Mesenchymal stem cell (in vitro differentiated cells and primary cell): ENCODE measurements around the gene CMPK1.
A peak's percentile ranks its signal among the peaks of the same experiment; 100 is the strongest.

Source experiments
- DNase-seq: peaks from one replicate; pipeline ENCODE4 v3.0.0-alpha.2; 2013
- H2AFZ ChIP-seq: one replicate; pipeline ENCODE4 v1.6.1; 2013; ENCODE audit warnings: low read depth, mild to moderate bottlenecking, control low read depth, inconsistent platforms, low read length, moderate library complexity
- H2AK5ac ChIP-seq: 2 replicates; pipeline ENCODE4 v1.6.1; 2013; ENCODE audit warnings: low read length, moderate library complexity, mild to moderate bottlenecking, inconsistent platforms; ENCODE audit not compliant: severe bottlenecking
- H2BK120ac ChIP-seq: one replicate; pipeline ENCODE4 v1.6.1; 2013; ENCODE audit warnings: low read depth, mild to moderate bottlenecking, inconsistent platforms, low read length, moderate library complexity
- H2BK12ac ChIP-seq, 2 experiments: one replicate each; pipeline ENCODE4 v1.6.1; 2013; ENCODE audit warnings: inconsistent platforms in 2 of 2, low read length in 2 of 2, mild to moderate bottlenecking in 2 of 2, moderate library complexity in 2 of 2, control low read depth in 1 of 2
- H2BK15ac ChIP-seq: one replicate; pipeline ENCODE4 v1.6.1; 2013; ENCODE audit warnings: mild to moderate bottlenecking, low read depth, inconsistent platforms; ENCODE audit not compliant: poor library complexity, severe bottlenecking
- H2BK5ac ChIP-seq: 2 replicates; pipeline ENCODE4 v1.6.1; 2013; ENCODE audit warnings: low read depth, mild to moderate bottlenecking, low read length, control low read depth, inconsistent platforms; ENCODE audit not compliant: poor library complexity, severe bottlenecking
- H3K14ac ChIP-seq, 2 experiments: one replicate each; pipeline ENCODE4 v1.6.1; 2013; ENCODE audit warnings: inconsistent platforms in 2 of 2, low read length in 2 of 2, control low read depth in 1 of 2, mild to moderate bottlenecking in 1 of 2, moderate library complexity in 1 of 2
- H3K18ac ChIP-seq, 2 experiments: one replicate each; pipeline ENCODE4 v1.6.1; 2013; ENCODE audit warnings: inconsistent platforms in 2 of 2, low read length in 2 of 2, control low read depth in 1 of 2, low read depth in 1 of 2, mild to moderate bottlenecking in 1 of 2
- H3K23ac ChIP-seq, 2 experiments: one replicate each; pipeline ENCODE4 v1.6.1; 2013; ENCODE audit warnings: inconsistent platforms in 2 of 2, low read length in 2 of 2, mild to moderate bottlenecking in 2 of 2, moderate library complexity in 2 of 2, control low read depth in 1 of 2
- H3K27ac ChIP-seq: 2 replicates; pipeline ENCODE4 v1.5.1; 2013; ENCODE audit warnings: mild to moderate bottlenecking, moderate library complexity, low read length, control low read depth, inconsistent platforms; ENCODE audit not compliant: poor library complexity, severe bottlenecking
- H3K27me3 ChIP-seq, 2 experiments: 2 replicates each; pipeline versions ENCODE4 v1.6.1 to v1.7.0; 2013; ENCODE audit warnings: low read length in 2 of 2, mild to moderate bottlenecking in 2 of 2, moderate library complexity in 2 of 2, control low read depth in 1 of 2, inconsistent platforms in 1 of 2; ENCODE audit not compliant: control insufficient read depth in 1 of 2, insufficient read depth in 1 of 2
- H3K36me3 ChIP-seq, 2 experiments: 2 replicates each; pipeline versions ENCODE4 v1.6.1 to v1.7.0; 2013; ENCODE audit warnings: low read length in 2 of 2, control low read depth in 1 of 2, inconsistent platforms in 1 of 2, low read depth in 1 of 2, mild to moderate bottlenecking in 1 of 2; ENCODE audit not compliant: insufficient read depth in 2 of 2, control insufficient read depth in 1 of 2
- H3K4ac ChIP-seq, 2 experiments: one replicate each; pipeline ENCODE4 v1.6.1; 2013; ENCODE audit warnings: inconsistent platforms in 2 of 2, low read length in 2 of 2, mild to moderate bottlenecking in 2 of 2, moderate library complexity in 2 of 2, control low read depth in 1 of 2, low read depth in 1 of 2
- H3K4me1 ChIP-seq: 2 replicates; pipeline ENCODE4 v1.6.1; 2013; ENCODE audit warnings: low read depth, low read length, control low read depth; ENCODE audit not compliant: control insufficient read depth, insufficient read depth
- H3K4me2 ChIP-seq: 2 replicates; pipeline ENCODE4 v1.6.1; 2013; ENCODE audit warnings: low read length, mild to moderate bottlenecking, inconsistent platforms; ENCODE audit not compliant: poor library complexity, severe bottlenecking
- H3K4me3 ChIP-seq, 2 experiments: 2 replicates each; pipeline versions ENCODE4 v1.5.1 to v1.7.0; 2013; ENCODE audit warnings: low read length in 2 of 2, mild to moderate bottlenecking in 2 of 2, control low read depth in 1 of 2, low read depth in 1 of 2; ENCODE audit not compliant: insufficient read depth in 1 of 2
- H3K79me1 ChIP-seq: replicated peaks from 2 replicates; pipeline ENCODE4 v1.6.1; 2013; ENCODE audit warnings: mild to moderate bottlenecking, control low read depth, low read length, inconsistent platforms; ENCODE audit not compliant: poor library complexity, severe bottlenecking
- H3K9ac ChIP-seq: 2 replicates; pipeline ENCODE4 v1.7.0; 2013; ENCODE audit warnings: mild to moderate bottlenecking, low read length, moderate library complexity
- H3K9me3 ChIP-seq: 2 replicates; pipeline ENCODE4 v1.7.0; 2013; ENCODE audit warnings: mild to moderate bottlenecking, low read length; ENCODE audit not compliant: control insufficient read depth
- H4K8ac ChIP-seq: one replicate; pipeline ENCODE4 v1.6.1; 2013; ENCODE audit warnings: inconsistent platforms, mild to moderate bottlenecking, low read length, moderate library complexity
- H4K91ac ChIP-seq: one replicate; pipeline ENCODE4 v1.6.1; 2013; ENCODE audit warnings: mild to moderate bottlenecking, low read length, inconsistent platforms
- WGBS: methylation state at CpG from one replicate; pipeline ENCODE4 v1.1.7; 2013; ENCODE audit warnings: mixed read lengths; 5-methylcytosine and 5-hydroxymethylcytosine counted together

CMPK1 gene

GRCh38 chr1:47298025-47298699, 35.4 kb upstream of the CMPK1 start:
- H3K18ac ChIP-seq = no peak overlapping the region
- no peak overlapping the region for H3K9ac ChIP-seq
- H2BK120ac ChIP-seq = no peak overlapping the region
- H4K8ac ChIP-seq = no peak overlapping the region
- no peak overlapping the region for H2BK12ac ChIP-seq
- no peak for DNase-seq
- no peaks in the 10 kb centered on the region for H3K4me1 ChIP-seq
- no peaks in the 10 kb centered on the region for H3K9me3 ChIP-seq
- peaks cover 0 to 36% of the 10 kb centered on the region in 2 experiments for H3K36me3 ChIP-seq
- no peak overlapping the region for H2BK15ac ChIP-seq
- H2BK5ac ChIP-seq = no peak overlapping the region
- no peak overlapping the region for H3K14ac ChIP-seq
- H3K23ac ChIP-seq = no peak overlapping the region
- no peak overlapping the region for H2AFZ ChIP-seq
- H3K27me3 ChIP-seq = no peaks in the 10 kb centered on the region
- H3K4me3 ChIP-seq = no peak overlapping the region
- peaks cover 3% of the 10 kb centered on the region for H3K79me1 ChIP-seq
- H2AK5ac ChIP-seq = no peak overlapping the region
- H3K27ac ChIP-seq = no peak overlapping the region
- no peak overlapping the region for H3K4me2 ChIP-seq
- H4K91ac ChIP-seq = no peak overlapping the region
- H3K4ac ChIP-seq = no peak overlapping the region

GRCh38 chr1:47302472-47302871, 31.1 kb upstream of the CMPK1 start:
- Histone ChIP-seq H2BK5ac (no peak overlapping the region), H3K4me3 (no peak overlapping the region), H3K4ac (no peak overlapping the region), H2BK15ac (no peak overlapping the region), H3K9ac (no peak overlapping the region), H3K18ac (no peak overlapping the region), H2BK12ac (no peak overlapping the region), H3K9me3 (no peaks in the 10 kb centered on the region), H4K91ac (no peak overlapping the region), H2AFZ (no peak overlapping the region), H3K14ac (no peak overlapping the region), H2BK120ac (no peak overlapping the region), H2AK5ac (no peak overlapping the region), H3K4me2 (no peak overlapping the region), H3K36me3 (peaks cover 4 to 33% of the 10 kb centered on the region in 2 experiments), H3K27me3 (no peaks in the 10 kb centered on the region), H3K23ac (no peak overlapping the region), H4K8ac (no peak overlapping the region), H3K4me1 (no peaks in the 10 kb centered on the region), H3K79me1 (peaks cover 15% of the 10 kb centered on the region), H3K27ac (no peak overlapping the region)
- 100% methylated on average over 1 of the region's 2 CpGs for WGBS
- DNase-seq = no peak

- Histone ChIP-seq H2BK120ac (no peak overlapping the region), H2AFZ (no peak overlapping the region), H3K18ac (no peak overlapping the region), H3K27me3 (no peaks in the 10 kb centered on the region), H3K9me3 (no peaks in the 10 kb centered on the region), H2AK5ac (no peak overlapping the region), H3K4me2 (no peak overlapping the region), H3K4me3 (no peak overlapping the region), H4K91ac (no peak overlapping the region), H3K9ac (no peak overlapping the region), H3K27ac (no peak overlapping the region), H2BK12ac (no peak overlapping the region), H3K4me1 (no peaks in the 10 kb centered on the region), H4K8ac (no peak overlapping the region), H3K79me1 (peaks cover 15% of the 10 kb centered on the region), H2BK15ac (no peak overlapping the region), H3K36me3 (peaks cover 4 to 15% of the 10 kb centered on the region in 2 experiments), H3K4ac (no peak overlapping the region), H3K23ac (no peak overlapping the region), H3K14ac (no peak overlapping the region), H2BK5ac (no peak overlapping the region)
- DNase-seq = no peak
- WGBS = 93% methylated on average over 2 of the region's 4 CpGs
Measured at GRCh38 chr1:47309427-47309826, 24.2 kb upstream of the CMPK1 start.

GRCh38 chr1:47313915-47314664, 19.5 kb upstream of the CMPK1 start, which contains the start of gene STIL:
TSS of gene STIL (minus strand) at chr1:47314147. CDS start at chr1:47310319, 3,828 bp downstream.
- Histone ChIP-seq H3K14ac (no peak within 1 kb of the TSS), H3K9ac (peak within 1 kb of the TSS; percentile 98), H3K9me3 (no peaks in the 10 kb centered on the region), H2BK120ac (no peak within 1 kb of the TSS), H3K36me3 (peaks cover 0 to 10% of the 10 kb centered on the region in 2 experiments), H4K91ac (peak within 1 kb of the TSS; percentile 80), H3K4me2 (peak within 1 kb of the TSS; percentile 88), H3K18ac (peak within 1 kb of the TSS in 1 of 2 experiments; percentile 3), H3K4me3 (peak within 1 kb of the TSS; percentile 78 to 99), H2AFZ (peak within 1 kb of the TSS; percentile 46), H3K27me3 (no peaks in the 10 kb centered on the region), H2BK12ac (no peak within 1 kb of the TSS), H2BK5ac (peak within 1 kb of the TSS; percentile 57), H3K27ac (peak within 1 kb of the TSS; percentile 84), H3K4ac (peak within 1 kb of the TSS in 1 of 2 experiments; percentile 84), H3K23ac (no peak within 1 kb of the TSS), H3K79me1 (peaks cover 3% of the 10 kb centered on the region), H2BK15ac (peak within 1 kb of the TSS; percentile 13), H4K8ac (peak within 1 kb of the TSS; percentile 93), H2AK5ac (no peak within 1 kb of the TSS), H3K4me1 (peaks cover 1% of the 10 kb centered on the region)
- peak; percentile 100 for DNase-seq
- under 1% methylated on average over 50 of the region's 54 CpGs for WGBS
